Activated CD8-positive, alpha-beta memory T cell treated with anti-CD3 and anti-CD28 coated beads for 48 hours (primary cell): ENCODE measurements around the gene RUSC1.
A peak's percentile ranks its signal among the peaks of the same experiment; 100 is the strongest.
"Not testable (repeated sequence)": the region's sequence is repeated elsewhere in the genome, so short reads cannot be mapped to it uniquely, and the experiment has no call there.

Experiments
- DNase-seq, 3 experiments: peaks; one replicate each; pipeline ENCODE4 v3.0.0-alpha.2; 2020; ENCODE audit warnings: low read depth in 2 of 3, low spot score in 2 of 3

Gene RUSC1

DNA sequence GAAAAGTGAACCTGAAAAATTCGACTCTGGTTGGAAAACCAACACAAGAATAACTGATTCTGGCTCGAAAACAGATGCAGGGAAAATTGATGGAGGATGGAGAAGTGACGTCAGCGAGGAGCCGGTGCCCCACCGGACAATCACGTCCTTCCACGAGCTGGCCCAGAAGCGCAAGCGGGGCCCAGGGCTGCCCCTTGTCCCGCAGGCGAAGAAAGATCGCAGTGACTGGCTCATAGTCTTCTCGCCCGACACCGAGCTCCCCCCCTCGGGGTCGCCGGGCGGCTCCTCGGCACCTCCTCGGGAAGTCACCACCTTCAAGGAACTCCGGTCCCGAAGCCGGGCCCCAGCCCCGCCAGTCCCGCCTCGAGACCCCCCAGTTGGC is 1.9 kb downstream of the RUSC1 start:
- no peak for DNase-seq

DNA sequence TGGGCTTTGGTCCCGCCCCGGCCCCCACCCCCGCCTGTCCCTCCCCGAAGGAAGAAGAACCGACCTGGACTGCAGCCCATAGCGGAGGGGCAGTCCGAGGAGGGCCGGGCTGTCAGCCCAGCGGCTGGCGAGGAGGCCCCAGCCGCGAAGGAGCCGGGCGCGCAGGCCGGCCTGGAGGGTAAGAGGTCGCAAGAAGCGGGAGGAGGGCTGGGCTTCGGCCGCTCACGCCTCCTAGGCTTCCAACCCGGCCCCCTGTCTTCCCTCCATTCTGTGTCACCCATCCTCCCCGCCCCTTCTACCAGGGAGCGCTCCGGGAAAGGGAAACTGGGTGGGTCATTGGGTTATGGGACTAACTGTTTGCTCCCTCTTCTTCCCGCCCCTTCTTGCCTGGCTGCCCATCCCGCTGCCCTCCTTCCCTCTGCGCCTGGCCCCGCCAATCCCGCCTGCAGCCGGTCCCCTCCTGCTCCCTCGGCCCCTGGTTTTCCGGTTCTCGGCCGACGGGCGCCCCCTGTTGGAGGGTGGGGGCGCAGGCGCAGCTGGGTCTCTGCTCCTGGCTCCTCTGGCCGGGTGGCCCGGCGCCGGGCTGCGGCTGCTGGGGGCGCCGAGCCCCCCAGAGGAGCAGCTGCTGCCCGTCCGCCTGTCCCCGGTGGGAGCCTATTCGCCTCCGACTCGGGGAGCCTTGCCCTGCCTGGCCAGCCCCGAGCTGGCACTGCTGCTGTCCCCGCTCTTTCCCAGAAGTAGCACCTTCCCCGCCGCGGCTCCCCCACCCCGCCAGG is 2.4 kb downstream of the RUSC1 start:
- DNase-seq: peak; percentile 76 to 97 (median 92)

DNA sequence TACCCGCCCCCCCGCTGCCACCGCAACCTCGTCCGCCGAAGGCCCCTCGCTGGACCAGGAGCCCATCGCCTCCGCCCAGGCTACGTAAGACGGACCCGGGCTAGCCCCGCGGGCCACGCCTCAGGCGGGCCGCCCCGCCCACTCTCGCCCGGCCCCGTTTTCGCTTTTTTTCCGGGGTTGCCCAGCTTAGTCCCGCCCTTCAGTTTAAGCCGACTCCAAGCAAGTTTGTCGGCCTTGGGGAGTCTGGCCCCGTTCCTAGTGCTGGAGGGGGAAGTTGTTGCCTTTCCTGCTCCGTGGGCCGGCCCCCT is 3.0 kb downstream of the RUSC1 start:
- DNase-seq: peak in 2 of 3 experiments; percentile 66 to 76

DNA sequence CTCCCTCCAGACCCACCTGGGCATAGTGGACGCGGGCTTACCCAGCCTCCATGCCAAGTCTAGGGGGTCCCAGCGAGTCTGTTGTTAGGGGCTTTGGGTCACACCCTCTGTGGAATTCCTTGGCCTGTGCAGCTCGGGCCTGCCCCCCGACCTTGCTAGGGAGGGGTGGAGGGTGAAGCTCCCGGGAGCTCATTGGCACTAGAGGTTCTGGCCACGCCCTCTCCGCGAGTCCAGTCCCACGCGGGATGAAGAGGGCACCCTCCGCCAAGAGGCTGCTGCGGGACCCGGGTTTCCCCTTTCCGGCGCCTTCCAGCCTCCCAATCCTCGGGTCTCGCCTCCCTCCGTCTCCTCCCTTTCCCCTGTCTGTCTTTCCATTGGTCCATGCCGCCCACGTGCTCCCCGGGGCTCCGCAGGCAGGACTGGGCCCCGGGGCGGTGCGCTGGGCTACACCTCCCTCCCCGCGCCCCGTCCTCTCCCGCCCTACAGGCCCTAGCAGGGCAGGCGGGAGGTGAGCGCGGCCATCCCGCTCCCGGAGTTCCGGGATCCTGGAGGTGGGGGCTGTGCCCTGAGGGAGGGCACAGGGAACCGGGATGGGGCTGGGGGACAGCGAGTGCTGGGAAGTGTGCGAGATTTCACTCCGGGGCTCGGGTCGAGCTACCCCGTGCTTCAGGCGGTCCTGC is 3.5 kb downstream of the RUSC1 start:
- DNase-seq: peak; percentile 77 to 84 (median 79)

DNA sequence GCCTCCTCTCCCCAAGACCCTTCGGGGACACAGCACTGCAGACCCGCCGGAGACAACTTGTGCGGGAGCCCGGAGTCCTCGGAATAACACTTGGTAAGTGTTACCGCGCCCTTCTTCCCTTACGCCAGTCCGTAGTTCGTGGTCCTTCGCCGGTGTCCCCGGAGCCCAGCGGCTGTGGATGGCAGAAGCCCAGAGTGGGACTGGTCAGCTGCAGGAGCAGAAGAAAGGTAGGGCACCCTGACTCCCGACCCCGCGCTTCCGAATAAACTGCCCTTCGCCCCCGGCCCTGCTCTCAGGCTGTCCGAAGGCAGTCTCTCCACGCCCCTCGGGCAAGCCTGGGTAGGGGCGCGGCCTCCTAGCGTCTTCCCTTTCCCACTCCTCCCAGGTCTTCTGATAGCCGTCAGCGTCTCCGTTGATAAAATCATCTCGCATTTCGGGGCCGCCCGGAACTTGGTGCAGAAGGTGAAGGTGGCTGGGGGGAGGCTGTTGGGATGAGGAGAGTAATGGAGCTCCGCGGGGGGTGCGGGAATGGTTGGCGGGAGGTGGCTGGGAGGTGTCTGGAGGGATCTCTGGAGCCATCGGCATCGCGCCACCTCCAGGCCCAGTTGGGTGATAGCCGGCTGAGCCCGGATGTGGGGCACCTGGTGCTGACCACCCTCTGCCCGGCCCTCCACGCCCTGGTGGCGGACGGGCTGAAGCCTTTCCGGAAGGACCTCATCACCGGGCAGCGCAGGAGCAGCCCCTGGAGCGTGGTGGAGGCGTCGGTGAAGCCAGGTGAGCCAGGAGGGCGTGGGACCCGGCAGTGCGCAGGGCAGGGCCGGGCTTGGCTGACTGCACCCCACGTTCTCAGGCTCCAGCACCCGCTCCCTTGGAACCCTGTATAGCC is 4.3 kb downstream of the RUSC1 start:
- DNase-seq: no peak

DNA sequence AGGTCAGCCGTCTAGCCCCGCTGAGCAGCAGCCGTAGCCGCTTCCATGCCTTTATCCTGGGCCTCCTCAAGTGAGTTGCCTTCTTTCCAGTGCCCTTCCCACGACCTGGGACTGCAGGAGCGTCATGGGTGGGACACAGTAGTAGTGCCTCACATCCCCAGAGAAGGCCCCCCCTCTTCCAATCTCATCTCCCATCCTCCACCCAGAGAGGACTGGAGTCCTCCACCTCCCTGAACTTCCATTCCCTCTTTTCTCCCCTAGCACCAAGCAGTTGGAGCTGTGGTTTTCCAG is 4.9 kb downstream of the RUSC1 start:
- no peak for DNase-seq

DNA sequence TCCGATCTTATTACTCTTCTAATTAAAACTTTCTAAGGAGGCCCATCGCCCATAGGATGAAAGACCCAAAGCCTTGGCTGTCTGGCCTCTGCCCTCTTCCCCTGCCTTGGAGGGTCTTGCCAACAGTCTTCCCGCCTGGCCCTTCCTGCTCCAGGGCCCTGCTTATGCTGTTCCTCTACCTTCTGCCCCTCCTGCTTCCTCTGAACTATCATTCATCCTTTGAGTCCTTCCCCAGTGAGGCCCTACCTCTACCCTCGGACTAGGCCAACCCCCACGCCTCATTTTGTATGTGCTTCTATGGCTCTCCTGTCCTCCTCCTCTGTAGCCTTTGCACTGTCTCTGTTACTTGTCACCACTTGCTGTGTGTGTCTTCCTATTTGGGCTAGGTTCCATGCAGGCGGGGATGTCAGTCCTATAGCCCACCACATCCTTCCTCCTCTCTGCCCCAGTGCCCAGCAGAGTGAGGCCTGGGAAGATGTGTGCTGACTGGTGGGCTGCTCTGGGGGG is 5.4 kb downstream of the RUSC1 start:
- DNase-seq: no peak

DNA sequence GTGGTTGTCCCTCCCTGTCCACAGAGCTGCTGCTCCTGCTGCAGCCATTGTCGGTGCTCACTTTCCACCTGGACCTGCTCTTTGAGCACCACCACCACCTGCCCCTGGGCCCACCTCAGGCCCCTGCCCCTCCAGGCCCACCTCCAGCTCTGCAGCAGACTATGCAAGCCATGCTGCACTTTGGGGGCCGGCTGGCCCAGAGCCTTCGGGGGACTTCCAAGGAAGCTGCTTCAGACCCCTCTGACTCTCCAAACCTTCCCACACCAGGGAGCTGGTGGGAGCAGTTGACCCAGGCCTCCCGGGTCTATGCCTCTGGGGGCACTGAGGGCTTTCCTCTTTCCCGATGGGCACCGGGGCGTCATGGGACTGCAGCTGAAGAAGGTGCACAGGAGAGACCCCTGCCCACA is 5.9 kb downstream of the RUSC1 start:
- DNase-seq: no peak

DNA sequence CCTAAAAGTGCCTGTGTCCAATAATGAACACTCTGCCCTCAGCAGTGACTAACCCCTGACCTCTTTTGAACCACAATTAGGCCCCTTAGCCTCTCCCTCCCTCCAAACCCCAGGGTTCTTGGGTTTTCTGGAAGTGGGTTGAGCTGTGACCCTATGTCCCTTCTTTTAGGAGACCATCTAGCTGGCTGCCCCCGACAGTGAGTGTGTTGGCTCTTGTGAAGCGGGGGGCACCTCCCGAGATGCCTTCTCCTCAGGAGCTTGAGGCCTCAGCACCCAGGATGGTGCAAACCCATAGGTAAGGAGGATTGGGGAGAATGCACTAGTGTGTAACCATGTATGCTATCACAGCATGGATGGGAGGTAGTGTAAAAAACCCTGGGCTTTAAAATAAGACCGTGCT is 7.3 kb downstream of the RUSC1 start:
- DNase-seq: no peak

DNA sequence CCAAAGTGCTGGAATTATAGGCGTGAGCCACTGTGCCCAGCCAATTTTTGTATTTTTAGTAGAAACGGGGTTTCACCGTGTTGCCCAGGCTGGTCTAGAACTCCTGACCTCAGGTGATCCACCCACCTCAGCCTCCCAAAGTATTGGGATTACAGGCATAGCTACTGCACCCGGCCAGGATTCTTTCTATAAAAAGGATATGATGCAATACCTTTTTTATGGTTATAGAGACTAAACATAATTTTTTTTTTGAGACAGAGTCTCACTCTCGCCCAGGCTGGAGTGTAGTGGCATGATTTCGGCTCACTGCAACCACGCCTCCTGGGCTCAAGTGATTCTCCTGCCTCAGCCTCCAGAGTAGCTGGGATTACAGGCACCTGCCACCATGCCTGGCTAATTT is 8.2 kb downstream of the RUSC1 start:
- DNase-seq: not testable (repeated sequence)

DNA sequence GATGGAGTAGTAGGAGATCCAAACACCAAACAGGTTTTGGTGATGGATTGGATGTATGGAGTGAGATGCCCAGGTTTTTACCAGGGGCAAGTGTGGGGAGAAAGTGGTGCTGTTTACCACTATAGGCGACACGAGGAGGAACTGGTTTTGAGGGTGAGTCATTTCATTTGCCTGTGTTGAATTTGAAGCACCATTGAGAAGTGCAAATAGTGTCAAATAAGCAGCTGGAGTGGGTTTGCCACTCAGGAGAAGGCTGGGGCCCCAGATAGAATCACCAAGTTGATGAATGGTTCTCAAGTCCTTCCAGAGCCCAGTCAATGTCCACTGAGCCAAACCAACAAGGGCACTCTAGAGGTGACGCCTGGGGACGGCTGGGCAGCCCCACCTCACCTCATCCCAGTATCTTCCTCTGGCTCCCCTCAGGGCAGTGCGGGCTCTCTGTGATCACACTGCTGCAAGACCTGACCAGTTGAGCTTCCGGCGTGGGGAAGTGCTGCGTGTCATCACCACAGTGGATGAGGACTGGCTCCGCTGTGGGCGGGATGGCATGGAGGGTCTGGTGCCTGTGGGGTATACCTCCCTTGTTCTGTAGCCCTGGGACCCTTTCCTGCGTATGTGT is 9.4 kb downstream of the RUSC1 start:
- DNase-seq: no peak

DNA sequence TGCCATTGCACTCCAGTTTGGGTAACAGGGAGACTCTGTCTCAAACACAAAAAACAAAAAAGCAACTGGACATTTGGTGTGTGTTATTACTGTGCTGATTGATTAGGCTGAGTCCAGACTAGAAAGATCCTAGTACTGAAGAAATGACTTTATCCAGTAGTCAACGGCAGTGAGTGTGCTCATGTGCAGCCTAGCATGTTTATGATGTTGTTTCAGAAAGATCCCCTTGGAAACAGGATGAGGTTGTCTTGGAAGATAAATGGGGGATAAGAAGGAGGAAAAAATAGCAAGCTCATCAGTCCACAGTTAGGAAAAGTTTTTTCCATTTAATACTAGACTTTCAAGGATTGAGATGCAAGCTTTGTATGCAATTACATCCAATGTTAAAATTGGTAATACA is 14.3 kb downstream of the RUSC1 start:
- DNase-seq: no peak

DNA sequence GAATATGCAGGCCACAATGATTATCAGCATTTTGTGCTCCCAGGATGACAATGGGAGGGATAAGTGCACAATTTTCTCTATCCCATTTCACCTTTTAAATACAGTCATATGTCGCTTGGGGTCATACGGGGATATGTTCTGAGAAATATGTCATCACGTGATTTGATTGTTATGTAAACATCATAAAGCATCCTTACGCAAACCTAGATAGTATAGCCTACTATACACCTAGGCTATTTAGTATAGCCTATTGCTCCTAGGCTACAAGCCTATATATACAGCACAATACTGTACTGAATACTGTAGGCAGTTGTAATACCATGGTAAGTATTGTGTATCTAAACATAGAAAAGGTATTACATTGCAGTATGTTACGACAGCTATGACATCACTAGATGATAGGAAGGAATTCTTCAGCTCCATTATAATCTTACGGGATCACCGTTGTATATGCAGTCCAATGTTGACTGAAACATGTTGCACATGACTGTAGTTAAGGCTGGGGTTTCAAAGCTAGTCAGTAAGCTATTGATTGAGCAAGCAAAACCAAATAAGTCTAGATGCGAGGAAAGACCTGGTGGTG is 18.9 kb downstream of the RUSC1 start:
- DNase-seq: no peak

DNA sequence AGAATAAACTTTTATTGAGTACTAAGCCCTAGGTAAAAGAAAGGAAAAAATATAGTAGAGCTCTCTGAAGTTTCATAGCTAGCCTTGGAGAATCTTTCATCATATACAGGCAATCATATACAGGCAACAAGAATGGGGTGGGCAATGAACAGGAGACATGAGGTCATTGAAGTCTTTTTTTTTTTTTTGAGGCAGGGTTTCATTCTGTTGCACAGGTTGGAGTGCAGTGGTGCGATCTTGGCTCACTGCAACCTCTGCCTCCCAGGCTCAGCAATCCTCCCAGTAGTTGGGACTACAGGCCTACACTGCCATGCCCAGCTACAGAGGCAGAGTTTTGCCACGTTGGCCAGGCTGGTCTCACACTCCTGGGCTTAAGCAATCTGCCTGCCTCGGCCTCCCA is 22.1 kb downstream of the RUSC1 start:
- no peak for DNase-seq

DNA sequence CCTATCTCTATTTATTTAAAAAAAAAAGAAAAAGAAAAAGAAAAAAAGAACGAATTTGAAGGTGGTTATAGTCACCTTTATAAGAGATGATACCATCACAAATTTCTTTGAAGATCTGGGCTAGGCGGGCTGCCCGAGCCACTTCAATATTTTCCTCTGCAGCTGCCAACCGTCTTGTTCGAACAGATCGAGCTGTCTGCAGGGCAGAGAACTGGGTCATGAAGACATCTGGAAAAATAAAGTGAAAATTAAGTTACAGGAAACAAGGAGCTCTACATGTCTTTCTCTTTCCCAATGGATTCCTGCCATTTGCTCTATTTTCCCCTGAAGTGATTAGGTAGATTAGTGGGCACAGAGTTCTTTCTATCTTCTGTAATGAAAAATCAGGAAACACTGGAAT is 31.9 kb downstream of the RUSC1 start:
- no peak for DNase-seq

DNA sequence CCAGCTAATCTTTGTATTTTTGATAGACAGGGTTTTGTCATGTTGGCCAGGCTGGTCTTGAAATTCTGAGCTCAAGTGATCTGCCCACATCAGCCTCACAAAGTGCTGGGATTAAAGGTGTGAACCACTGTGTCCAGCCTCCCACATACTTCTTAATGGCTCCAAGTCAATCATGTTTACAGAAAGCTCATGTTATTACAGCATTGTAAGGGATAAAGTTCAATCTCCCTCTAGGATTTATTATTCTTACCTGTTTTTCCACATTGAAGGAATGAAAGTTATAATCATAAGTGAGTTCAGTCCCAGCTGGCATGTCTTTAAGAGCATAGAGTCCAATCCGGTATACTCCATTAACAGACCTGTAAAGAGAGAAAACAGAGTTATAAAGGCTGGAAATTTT is 39.4 kb downstream of the RUSC1 start:
- no peak for DNase-seq

DNA sequence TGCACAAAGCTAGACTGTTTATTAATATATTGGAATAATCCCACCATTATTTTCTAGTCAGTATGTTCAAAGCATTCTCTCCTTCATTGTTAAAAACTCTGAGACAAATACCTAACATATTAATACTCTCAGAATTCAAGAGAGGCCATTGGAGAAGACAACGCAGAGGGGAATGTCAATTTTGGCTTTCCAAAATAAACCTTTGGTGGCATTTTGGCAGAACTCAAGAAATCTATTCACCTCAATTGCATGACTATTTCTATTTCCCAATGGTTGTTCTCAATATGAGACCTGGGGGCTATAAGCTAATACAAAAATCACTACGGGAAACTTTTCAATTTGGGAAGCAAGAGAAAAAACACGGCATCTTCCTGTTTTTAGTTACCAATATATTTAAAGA is 58.5 kb downstream of the RUSC1 start:
- DNase-seq: no peak

DNA sequence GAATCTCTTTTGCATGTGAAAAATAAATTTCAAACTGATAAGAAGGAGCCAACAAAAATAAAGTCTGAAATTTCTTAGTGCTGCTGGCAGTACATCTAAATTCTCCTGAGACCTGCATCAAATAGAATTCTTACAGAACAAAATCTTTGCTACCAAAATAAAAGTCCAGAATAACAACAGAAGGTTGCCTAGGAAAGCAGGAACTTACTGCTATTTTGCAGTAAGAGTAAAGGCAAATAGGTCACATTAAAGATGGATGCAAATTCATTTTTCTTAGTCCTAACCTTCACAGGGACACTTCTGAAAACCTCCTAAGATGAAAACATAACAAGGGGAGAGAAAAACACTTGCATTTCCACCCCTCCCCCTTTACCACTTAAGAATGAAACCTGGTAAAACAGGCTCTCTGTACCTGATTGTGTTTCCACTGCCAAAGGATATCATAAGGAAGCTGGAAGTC is 59.0 kb downstream of the RUSC1 start:
- no peak for DNase-seq
